Globus pallidus (tissue), 1 donor: ENCODE results near the gene IHH.
A peak's percentile ranks its signal among the peaks of the same experiment; 100 is the strongest.

ENCODE experiments used
- DNase-seq: peaks from one replicate; pipeline ENCODE4 v3.0.0-alpha.2; 2015; ENCODE audit warnings: low spot score

Gene IHH

DNA sequence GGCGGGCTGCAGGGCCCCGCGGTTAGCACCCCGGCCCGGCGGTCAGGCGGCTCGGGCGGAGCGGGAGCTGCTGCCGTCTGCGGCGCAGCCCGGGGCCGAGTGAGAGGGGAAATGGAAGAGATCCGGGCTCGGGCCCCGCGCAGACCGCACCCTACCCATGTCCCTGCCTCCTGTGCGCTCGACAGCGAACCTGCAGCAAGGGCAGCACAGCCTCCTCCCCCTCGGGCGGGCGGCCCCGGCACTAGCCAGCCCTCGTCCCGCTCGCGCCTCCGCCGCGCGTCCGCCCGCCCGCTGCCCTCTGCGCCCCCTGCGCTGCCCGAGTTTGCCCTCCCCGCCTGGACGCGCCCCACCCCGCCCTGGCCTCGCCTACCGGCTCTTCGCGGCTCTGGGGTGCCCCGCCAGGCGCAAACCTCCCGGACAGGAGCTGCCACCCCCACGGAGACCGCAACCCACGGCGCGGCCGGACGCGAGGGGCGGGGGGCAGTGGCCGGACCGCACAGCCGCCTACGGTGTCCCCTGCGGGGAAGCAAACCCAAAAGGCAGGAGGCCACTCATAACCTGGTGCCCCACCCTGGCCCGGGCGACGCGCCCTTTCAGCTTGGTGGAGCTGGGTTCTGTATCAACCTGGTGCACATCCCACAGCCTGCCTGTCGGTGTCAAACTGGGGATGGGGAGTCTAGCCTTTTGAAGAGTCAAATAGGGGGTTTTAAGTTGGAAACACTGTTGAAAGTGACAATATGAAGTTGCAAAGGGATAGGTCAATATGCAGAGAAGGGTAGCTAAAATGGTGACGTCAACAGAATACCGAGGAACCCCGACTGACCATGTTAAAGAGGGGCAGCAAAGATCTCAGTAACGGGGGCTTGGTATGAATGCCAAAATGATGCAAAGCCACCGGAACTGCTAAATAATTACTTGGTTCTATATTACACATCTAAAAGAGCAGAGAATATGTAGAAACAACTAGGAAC, at the start of gene IHH:
TSS of gene IHH (minus strand) at position 101 of the 971 bp plus-strand sequence. CDS start 454 bp downstream, outside the sequence.
- DNase-seq: no peak

DNA sequence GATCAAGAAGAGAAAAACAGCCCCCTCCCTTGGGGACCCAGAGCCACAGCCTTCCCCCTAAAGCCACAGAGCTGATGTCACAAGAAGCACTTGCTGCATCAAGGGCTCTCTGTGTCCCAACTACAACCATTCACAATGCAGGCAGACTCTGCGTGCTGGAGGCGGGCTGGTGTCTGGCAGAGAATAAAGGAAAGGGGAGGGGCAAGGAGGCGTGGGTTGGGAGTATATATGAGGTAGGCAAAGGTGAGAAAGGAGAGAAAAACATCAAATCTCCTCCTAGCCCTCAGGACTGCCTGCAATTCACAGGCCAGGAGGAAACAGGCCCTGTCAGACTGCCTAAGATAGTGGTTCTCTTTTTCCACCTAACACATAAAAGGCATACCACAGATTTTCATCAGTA, 48.8 kb upstream of the IHH start:
- DNase-seq: peak; percentile 11

DNA sequence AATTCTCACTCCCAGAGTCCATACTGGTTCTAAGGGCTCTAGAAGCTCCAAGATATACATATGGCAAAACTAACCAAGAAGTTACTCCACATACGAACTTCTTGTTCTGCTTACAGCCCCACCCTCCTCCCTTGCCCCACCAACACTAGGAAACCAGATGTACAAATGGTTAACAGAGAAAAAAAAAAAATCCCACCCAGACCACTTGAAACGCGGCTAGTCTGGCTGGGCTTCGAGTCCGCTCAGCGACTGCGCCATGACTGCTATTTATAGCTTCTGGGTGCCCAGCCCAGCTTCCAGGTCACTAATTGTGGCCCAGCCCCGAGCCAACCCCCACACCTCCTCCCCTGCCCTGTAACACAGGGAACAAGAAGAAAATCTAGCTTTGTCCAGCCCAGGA, 47.0 kb upstream of the IHH start:
- no peak for DNase-seq

DNA sequence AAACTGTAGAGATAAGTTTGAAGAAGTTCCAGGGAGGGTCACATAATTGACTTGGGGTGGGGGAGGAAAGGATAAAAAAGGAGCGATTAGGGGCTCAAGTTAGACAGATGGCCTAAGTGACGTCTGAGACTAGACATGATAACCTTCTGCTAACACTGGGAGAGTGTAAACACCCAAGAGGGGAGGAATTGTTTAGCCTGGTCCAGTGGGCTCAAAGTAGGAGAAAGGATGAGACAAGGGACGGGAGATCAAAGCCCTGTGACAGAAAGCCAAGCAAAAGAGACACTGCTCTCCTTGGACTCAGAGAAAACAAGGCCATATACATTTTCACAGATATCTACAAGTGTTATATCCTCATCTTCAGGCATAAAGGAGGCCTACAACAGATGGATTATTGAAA, 45.5 kb upstream of the IHH start:
- no peak for DNase-seq

DNA sequence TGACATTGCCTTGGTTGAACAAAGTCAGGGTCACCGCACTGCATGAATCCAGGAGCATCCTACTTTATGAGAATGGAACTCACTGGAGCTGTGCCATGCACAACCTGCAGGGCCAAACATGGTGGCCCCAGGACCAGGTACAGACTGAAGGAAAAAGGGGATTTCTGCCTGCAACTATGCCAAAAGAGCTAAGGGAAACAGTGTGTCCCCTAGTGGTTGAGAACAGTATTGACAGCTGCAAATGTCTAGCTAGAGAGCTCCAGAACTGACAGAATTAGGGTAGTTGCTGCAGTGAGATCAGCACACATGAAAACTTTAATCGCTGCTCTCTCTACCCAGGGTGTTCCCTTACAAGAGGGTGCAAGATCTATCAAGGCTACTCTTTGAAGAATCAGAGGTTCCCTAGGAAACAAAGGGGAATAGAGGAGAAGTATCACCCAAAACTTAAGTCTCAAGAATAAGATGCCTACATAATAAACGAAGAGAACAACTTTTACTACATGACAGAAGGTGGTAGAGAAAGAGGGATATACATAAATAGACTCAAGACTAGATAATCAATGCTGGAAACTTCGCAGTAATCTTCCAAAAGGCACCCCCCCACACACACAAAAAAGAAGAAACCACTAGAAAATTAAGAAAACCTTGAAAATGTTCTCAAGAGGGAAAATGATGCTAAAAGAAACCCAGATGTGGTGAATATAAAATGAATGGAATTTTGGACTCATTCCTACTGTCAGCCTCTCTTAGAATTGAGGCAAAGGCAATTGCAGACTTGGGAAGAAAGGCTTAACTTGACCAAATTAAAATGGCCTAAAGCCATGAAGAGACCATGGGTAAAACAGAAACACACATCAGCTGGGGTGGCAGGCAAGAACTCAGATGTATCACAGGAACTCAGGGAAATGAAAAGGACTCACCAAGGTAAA, 43.6 kb upstream of the IHH start:
- DNase-seq: peak; percentile 3

DNA sequence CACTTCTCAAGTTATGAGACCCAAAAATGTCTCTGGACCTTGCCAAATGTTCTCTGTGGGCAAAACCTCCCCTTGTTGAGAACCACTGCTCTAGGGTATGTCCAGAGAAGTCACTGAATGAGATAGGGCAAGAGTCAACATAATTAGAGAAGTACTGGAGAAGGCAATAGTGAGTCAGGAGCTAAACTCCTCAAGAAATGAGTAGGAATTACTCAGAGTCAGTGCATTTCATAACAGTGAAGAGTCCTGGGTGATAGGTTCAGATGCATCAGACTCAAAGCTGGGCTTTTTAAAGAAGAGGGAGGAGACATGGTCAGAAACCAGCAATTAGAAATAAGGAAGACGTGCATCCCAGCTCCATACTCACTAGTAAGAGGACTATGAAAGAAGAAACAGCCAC, 38.6 kb upstream of the IHH start:
- DNase-seq: no peak

DNA sequence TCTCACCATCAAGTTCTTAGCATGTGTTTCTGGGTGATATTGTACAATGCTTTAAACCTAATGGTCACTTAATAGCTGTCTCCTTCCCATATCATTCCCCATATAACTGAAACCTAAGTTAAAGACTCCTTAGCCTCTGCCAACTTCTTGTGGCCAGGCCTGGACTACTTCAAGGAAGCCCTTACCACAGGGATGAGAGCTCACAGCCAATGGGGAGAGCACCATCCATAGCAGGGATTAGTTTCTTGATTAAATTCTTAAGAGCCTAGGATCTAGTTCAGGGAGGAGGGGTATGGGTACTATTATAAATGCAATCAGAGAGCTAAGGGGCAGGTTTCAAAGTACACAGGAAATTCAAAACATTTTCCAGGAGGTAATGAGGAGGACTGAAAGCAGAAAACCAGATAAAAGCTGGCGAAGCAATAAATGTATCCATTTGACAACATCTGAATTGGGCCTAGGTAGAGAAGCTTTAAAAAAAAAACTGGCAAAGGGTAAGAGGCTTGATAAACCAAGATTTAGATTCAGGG, 34.8 kb upstream of the IHH start:
- no peak for DNase-seq

DNA sequence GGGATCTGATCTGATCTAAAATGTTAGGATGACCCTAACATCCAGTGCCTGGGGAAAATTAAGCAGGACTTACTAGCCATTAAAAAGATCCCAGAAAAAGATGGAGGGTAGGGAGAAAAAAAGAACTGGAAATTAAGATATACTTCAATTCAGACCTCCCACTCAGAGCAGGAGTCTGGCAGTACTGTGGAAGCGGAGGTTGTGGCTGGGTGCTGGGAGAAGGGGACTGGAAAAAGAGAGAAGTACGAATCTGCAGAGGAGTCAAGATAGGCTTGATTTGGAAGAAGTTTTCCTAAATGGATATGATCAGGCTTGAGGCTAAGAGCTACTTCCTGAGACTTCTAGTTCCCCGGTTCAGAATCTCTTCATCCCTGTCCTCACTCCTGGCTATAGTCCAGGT, 33.5 kb upstream of the IHH start:
- DNase-seq: no peak

DNA sequence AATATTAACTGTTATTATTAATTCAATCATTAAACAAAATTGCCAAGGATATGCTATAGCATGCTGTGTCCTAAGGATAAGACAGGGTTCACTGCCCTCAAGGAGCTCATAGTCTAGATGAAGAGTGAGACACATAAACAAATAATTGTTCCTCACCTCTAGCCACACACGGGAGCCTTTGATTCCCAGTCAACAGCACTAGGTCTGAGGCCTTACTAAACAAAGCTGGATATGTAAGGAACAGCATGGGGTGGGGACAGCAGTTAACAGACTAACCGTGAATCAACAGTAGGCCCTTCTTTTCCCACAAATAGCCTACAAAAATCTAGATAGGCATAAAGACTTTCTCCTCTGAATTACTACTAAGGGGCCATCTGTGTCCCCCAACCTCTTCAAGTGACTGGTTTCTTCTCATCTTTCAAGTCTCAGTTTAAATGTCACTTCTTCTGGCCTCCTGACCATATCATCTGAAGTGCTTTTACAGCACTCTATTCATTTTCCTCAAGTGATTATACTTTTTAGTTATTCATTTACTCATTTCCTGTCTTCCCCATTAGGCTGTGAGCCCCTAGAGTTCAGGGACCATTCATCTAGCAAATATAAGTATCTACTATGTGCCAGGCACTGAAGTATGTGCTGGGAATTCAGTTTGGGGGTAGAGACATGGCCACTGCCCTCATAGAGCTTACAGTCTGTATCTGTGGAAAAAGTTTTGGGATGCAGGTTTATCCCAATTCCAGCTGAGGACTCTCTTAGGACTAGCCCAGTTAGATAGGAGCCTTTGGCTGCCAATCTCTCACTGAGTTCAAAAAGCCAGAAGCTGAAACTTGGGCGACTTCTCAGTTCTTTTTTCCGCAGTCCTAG, 29.9 kb upstream of the IHH start:
- DNase-seq: no peak

DNA sequence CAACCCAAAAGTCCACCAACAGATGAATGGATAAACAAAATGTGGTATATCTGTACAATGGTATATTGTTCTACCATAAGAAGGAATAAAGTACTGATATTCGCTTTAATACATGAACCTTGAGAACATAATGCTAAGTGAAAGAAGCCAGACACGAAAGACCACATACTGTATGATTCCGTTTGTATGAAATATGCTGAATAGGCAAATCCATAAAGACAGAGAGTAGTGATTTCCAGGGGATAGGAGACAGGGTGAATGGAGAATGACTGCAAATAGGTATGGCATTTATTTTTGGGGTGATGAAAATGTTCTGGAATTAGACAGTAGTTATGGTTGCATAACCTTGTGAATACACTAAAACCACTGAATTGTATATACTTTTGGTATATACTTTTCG, 28.6 kb upstream of the IHH start:
- DNase-seq: no peak

DNA sequence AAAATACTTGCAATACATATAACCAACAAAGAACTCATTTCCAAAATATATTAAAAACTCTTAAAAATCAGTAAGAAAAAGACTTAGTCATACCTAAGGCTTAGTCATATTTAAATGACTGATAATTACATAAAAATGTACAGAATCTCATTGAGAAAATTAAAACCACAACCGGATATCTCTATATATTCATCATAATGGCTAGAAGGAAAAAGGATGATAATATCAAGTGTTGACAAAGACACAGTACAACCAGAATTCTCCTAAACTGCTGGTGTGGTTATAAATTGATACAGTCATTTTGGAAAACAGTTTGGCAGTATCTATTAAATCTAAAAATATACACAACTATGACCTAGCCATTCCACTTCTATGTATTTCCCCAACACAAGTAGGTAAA, 27.1 kb upstream of the IHH start:
- DNase-seq: no peak

DNA sequence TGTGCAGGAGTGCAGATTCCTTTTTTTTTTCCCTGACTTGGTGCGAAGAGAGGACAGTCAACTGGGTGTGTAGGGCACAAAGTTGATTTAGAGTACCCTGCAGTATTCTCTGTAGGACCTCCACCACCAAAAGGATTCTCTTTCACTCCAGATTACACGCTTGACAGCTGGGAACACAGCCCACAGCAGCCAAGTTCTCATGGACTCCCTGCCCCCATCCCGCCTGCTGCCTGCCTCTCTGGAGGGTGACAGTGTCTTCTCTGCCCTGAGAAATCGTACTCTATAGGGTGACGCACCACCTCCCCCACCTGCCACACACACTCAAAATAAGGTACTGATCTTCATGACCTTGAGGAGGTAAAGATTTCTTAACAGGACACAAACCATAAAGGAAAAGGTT, 26.6 kb upstream of the IHH start:
- no peak for DNase-seq

DNA sequence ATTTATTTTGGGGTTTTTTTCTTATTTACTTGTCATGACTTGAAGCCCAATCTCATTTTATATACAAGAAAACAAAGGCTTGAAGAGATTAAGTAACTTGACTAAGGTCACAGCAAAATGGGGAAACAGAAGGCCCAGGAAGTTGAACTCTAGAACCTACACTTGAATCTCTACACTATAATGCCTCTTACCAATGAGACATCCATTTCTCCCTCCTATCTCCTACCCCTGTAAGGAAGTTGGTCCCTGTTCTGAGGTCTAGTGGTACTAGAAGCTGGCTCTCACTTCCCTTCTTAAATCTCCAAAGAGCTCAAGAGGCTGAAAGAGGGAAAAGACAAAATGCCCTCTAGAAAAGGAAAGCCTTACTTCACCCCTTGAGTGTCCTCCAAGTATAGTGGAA, 25.5 kb upstream of the IHH start:
- DNase-seq: no peak

DNA sequence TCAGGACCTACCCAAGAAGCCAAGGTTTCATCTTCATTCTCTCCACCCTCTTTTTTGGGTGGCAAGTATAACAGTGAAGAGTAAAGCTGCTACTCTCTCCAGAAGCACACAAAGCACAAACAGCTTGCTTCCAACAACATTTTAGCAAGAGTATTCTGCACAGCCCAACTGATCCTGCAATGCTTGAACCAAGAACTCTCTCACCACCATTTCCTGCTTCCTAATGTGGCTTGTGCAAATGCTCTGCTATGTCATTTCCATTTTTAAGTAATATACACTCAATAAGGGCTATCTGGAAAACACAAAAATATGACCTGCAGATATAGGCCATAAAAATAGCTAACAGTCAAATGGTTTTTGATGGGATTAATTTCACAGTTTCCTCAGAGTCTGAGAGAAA, 24.1 kb upstream of the IHH start:
- DNase-seq: no peak

DNA sequence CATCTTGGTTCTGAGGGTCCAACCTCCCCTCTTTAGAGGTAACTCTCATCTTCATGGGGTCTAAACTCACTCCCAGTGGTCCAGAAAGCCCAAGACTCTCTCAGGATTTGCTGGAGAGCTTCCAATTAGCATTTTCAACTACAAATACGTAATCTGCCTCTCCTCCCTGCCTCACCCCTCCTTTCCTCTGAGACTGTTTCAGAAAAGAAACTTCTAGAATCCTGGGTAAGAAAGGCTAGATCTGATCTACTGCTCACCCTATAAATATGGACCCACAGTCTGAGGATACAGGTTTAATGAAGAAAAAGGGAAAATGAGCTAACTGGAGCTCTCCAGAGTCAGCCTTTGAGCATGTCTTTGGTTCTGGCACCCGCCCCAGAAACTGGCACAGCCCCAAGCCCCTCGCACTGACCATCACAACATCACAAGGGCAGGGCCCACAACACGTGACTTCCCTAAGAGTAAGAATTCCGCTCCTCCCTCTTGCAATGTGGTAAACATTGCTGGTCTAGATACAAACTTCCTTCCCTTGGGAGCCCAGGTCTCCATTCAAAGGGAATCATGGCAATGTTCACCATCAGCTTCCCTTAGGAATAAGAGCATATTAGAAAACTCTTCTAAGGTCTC, 21.7 kb upstream of the IHH start:
- no peak for DNase-seq

DNA sequence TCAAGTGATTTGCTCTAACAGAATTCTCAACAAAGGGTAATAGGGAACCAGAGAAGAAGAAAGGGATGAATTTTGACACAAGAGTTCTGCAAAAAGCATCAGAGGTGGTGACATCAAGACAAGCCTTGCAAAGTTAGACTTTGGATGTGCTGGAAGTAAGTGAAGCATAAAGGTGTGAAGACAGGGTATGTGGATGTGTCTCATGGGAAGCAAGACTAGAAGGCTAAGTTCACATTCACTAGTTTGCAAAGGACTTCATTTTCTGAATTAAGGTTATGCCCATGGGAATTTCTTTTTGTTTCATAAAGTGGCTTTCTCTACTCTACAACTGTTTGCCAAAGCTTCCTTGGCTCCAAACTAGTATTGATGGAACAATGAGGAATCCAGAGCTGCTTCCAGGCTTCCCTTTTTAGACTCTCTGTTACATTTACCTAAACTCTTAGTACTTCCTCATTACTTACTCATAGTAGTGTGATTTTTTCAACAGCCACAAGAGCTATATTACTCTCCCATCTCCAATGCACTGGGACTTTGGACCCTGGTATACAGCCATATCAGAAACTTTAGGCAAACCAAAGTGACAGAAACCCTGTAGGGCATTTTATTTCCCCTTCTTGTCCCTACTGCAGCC, 21.1 kb upstream of the IHH start:
- DNase-seq: no peak

DNA sequence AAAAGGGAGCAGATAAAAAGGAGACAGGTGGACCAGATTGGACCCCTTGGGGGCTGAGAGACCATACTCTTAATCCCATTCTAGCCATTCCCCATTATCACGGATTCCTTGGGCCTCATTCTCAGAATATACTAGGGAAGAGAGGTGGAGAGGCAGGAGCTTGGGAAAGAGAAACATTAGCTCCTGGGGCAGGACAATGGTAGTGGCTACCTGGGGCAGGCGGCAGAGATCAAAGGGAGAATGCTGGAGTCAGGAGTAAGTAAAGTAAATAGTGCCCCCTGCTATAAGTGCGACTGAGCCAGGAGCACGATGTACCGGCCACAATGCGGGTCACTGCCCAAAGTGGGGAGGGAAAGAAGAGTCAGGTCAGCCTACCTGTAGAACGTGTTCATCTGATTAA, 20.4 kb upstream of the IHH start:
- DNase-seq: no peak

DNA sequence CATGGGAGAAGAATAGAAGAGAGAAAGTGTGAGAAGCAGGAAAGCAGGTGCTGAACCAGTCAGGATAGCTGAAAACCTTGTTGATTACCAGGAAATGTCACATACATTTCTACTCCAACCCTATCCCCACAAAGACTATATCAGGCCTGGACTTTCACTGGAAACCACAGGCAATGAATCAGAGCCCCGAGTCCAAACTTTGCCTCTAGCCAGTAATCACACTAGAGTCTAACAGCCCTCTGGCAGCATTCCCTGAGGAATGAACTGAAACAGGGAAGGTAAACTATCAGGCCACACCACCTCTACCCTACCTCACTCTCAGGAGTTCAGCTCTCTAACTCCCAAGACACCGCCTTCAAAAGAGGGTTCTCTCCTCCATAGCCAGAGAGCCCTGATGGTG, 18.7 kb upstream of the IHH start:
- DNase-seq: no peak

DNA sequence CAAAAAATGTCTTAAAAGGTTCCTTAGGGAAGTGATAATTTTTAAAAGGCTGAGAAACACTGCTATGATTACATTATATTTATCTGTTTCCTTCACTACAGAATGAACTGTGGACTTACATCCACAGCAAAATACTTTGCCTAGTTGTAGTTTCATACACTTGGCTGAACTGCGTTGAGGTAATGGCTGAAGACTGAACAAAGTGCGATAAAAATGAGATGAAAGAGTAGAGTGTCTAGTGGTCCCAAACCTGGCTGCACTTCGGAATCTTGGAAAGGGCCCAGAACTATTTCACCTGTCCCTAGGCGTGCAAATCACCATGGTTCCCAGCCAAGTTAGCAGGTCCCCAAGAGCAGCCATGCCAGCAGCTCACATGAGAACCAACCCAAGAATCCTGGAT, 18.2 kb upstream of the IHH start:
- DNase-seq: no peak

DNA sequence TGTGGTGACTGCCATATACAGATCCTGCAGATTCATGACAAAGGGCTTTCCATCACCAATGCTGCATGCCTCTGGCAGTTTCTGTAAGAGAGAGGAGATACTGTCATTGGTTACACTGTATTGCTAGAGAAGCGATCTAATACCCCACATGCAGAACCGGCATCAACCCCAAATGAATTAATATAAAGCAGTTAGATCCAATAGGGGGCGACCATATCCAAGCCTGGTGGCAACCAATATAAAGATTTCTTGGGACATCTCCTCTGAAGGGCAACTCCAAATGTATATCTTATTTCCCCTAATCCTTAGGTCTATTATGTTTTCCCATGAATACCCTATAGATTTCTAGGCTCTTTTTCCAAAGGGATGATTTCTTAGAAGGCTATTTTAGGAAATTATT, 17.4 kb upstream of the IHH start:
- DNase-seq: no peak

DNA sequence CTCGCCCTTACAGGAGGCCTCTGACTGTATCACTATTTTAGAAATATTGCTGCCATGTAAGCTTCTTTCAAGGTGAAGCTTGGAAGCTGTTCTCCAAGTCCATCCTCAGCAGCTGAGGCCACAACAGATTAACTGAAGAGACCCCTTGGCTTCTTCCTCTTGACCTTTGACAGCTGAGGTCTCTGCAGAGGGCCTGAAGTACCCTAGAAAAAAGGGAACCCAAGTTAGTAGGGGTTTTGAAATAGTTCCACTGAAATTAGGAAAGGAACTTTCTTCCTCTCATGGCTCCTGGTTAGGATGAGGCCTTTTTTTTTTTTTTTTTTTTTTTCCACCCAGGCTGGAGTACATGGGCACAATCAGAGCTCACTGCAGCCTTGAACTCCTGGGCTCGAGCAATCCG, 15.5 kb upstream of the IHH start:
- DNase-seq: no peak
